ENCODE results near the gene ATXN10. TPM values are rescaled to one million over a fixed set of nuclear protein-coding genes. Genes with fewer than 3 reads are reported as not detected.

ATXN10 gene
- total and polyA plus RNA-seq, 2 of the 13 experiments (the other 11 are each of a cell fraction or from before 2014, with no cell fraction given): 60.1 to 194 TPM

DNA sequence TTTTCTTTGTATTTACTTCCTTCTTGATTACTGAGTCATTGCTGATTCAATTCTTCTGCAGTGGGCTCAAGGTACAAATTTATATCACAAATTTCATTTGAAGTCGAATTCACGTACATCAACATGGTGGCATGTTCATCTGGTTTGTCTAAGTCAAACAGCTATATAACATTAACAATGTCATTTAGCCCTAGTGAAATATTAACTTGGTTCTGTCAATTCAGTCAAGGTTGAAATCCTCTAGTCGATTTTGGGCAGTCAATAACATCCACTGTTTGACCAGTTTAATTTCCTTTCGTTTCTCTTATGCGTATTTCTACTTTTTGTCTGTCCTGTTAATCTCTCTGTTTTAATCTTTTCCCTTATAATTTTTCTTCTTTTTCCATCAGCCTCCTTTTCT is 4.1 kb upstream of the ATXN10 start (continued):
- TF ChIP-seq PATZ1 (CRISPR knock-in tag; IDR thresholded peaks at IDR 0.05): no peak
- TF ChIP-seq ZNF749 (CRISPR knock-in tag; IDR thresholded peaks at IDR 0.05; ENCODE audit: borderline replicate concordance): no peak
- TF ChIP-seq ZNF549 (CRISPR knock-in tag; IDR thresholded peaks at IDR 0.05): no peak
- no peak for TF ChIP-seq FOXO1 (CRISPR knock-in tag; IDR thresholded peaks at IDR 0.05)
- no peak for TF ChIP-seq BRCA1 (CRISPR knock-in tag; IDR thresholded peaks at IDR 0.05)
- peak in 1 of 2 experiments; percentile 20; a peak in 1 of 4 replicates for TF ChIP-seq EP300 (IDR thresholded peaks at IDR 0.05; ENCODE audit: low read depth in 2 of 2, low read length in 2 of 2)
- no peak for TF ChIP-seq EP300 (CRISPR knock-in tag; IDR thresholded peaks at IDR 0.05; ENCODE audit: borderline replicate concordance)
- TF ChIP-seq KAT8 (CRISPR knock-in tag; IDR thresholded peaks at IDR 0.05): no peak
- 0 out of 2 replicates have a peak, but pooled peaks have one; percentile 31 for TF ChIP-seq NCOA2 (CRISPR knock-in tag; IDR thresholded peaks at IDR 0.05)
- TF ChIP-seq SRSF1 (optimal IDR thresholded peaks at IDR 0.05; ENCODE audit: low read depth, low read length): no peak
- no peak for TF ChIP-seq ZSCAN30 (CRISPR knock-in tag; IDR thresholded peaks at IDR 0.05)
- TF ChIP-seq, protein P1, sequence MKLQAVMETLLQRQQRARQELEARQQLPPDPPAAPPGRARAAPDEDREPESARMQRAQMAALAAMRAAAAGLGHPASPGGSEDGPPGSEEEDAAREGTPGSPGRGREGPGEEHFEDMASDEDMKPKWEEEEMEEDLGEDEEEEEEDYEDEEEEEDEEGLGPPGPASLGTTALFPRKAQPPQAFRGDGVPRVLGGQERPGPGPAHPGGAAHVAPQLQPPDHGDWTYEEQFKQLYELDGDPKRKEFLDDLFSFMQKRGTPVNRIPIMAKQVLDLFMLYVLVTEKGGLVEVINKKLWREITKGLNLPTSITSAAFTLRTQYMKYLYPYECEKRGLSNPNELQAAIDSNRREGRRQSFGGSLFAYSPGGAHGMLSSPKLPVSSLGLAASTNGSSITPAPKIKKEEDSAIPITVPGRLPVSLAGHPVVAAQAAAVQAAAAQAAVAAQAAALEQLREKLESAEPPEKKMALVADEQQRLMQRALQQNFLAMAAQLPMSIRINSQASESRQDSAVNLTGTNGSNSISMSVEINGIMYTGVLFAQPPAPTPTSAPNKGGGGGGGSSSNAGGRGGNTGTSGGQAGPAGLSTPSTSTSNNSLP (IDR thresholded peaks at IDR 0.05; ENCODE audit: low read depth, low read length): peak; percentile 81
- no peak for TF ChIP-seq HNF1B (CRISPR knock-in tag; IDR thresholded peaks at IDR 0.05)
- TF ChIP-seq ZNF496 (CRISPR knock-in tag; IDR thresholded peaks at IDR 0.05; ENCODE audit: insufficient replicate concordance): no peak
- TF ChIP-seq, protein P2, sequence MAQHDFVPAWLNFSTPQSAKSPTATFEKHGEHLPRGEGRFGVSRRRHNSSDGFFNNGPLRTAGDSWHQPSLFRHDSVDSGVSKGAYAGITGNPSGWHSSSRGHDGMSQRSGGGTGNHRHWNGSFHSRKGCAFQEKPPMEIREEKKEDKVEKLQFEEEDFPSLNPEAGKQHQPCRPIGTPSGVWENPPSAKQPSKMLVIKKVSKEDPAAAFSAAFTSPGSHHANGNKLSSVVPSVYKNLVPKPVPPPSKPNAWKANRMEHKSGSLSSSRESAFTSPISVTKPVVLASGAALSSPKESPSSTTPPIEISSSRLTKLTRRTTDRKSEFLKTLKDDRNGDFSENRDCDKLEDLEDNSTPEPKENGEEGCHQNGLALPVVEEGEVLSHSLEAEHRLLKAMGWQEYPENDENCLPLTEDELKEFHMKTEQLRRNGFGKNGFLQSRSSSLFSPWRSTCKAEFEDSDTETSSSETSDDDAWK (CRISPR knock-in tag; IDR thresholded peaks at IDR 0.05): no peak
- no peak for TF ChIP-seq NFE2L2 (IDR thresholded peaks at IDR 0.05; ENCODE audit: low read length)
- 0 out of 2 replicates have a peak, but pooled peaks have one; percentile 19 for TF ChIP-seq ARID5B (CRISPR knock-in tag; IDR thresholded peaks at IDR 0.05)
- no peak for TF ChIP-seq NFYB (CRISPR knock-in tag; IDR thresholded peaks at IDR 0.05)
- TF ChIP-seq ONECUT2 (CRISPR knock-in tag; IDR thresholded peaks at IDR 0.05): peak; percentile 80
- TF ChIP-seq KDM6A (CRISPR knock-in tag; IDR thresholded peaks at IDR 0.05; ENCODE audit: low read depth): 0 out of 2 replicates have a peak, but pooled peaks have one; percentile 32

Data from HepG2 (cell line).